T-helper 1 cell treated with Interleukin-12 subunit alpha and Interleukin-12 subunit beta and Interleukin-4 antibody, amounts not matched to agents 30 μg/mL and 1 μg/mL, for 36 hours (primary cell): ENCODE results near the gene RAPGEF1.

Experiments used
- H3K27ac Mint-ChIP-seq: one replicate; pipeline ENCODE4 v1.8.0; 2021; ENCODE audit warnings: mild to moderate bottlenecking, mixed read lengths
- H3K27me3 Mint-ChIP-seq: one replicate; pipeline ENCODE4 v1.8.0; 2021; ENCODE audit warnings: low read depth, mixed read lengths
- H3K36me3 Mint-ChIP-seq: one replicate; pipeline ENCODE4 v1.8.0; 2021; ENCODE audit warnings: low read depth, mixed read lengths
- H3K4me1 Mint-ChIP-seq: one replicate; pipeline ENCODE4 v1.8.0; 2021; ENCODE audit warnings: low read depth, mixed read lengths
- H3K4me3 Mint-ChIP-seq: one replicate; pipeline ENCODE4 v1.8.0; 2021; ENCODE audit warnings: mild to moderate bottlenecking, moderate library complexity, mixed read lengths
- H3K9me3 Mint-ChIP-seq: one replicate; pipeline ENCODE4 v1.8.0; 2021; ENCODE audit warnings: mixed read lengths

The RAPGEF1 gene

GRCh38 chr9:131739133-131739958, 530 bp downstream of the RAPGEF1 start:
- Mint-ChIP-seq H3K36me3 (peaks cover 27% of the 10 kb centered on the region), H3K4me3 (peak overlapping the region; percentile 97), H3K27ac (peak overlapping the region; percentile 92), H3K4me1 (peaks cover 58% of the 10 kb centered on the region), H3K9me3 (no peaks in the 10 kb centered on the region), H3K27me3 (no peaks in the 10 kb centered on the region)

GRCh38 chr9:131738293-131739132, 1.4 kb downstream of the RAPGEF1 start:
- H3K36me3 Mint-ChIP-seq, result peaks cover 29% of the 10 kb centered on the region
- no peaks in the 10 kb centered on the region for H3K27me3 Mint-ChIP-seq
- H3K27ac Mint-ChIP-seq, result peak overlapping the region; percentile 92
- H3K4me3 Mint-ChIP-seq, result peak overlapping the region; percentile 97
- H3K9me3 Mint-ChIP-seq, result no peaks in the 10 kb centered on the region
- H3K4me1 Mint-ChIP-seq, result peaks cover 57% of the 10 kb centered on the region

- Mint-ChIP-seq H3K9me3 (no peaks in the 10 kb centered on the region), H3K36me3 (peaks cover 31% of the 10 kb centered on the region), H3K27me3 (no peaks in the 10 kb centered on the region), H3K4me1 (peaks cover 56% of the 10 kb centered on the region), H3K27ac (peak overlapping the region; percentile 93), H3K4me3 (peak overlapping the region; percentile 80)
These were observed 2.5 kb downstream of the RAPGEF1 start for GRCh38 chr9:131737426-131737825.

DNA sequence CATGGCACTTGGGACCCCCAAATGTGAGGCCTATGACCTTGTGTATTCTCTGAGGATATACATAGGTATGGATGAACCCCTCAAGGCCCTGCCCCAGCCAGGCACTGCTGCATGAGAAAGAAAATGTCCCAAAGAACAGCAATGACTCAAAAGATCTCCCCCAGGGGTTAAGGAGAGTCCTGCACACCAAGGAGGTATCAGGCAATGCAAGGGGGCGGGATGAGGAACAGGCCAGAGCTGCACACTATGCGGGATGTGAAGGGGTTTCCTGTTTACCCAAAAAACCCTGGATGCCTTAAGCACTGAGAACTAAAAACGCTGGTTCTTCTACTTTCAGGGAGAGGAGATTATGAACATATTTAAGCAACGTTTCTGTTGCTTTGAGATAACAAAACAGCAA, 3.4 kb downstream of the RAPGEF1 start:
- Mint-ChIP-seq H3K27me3 (no peaks in the 10 kb centered on the region), H3K27ac (peak overlapping the region; percentile 93), H3K36me3 (peaks cover 32% of the 10 kb centered on the region), H3K4me1 (peaks cover 65% of the 10 kb centered on the region), H3K9me3 (no peaks in the 10 kb centered on the region), H3K4me3 (peak overlapping the region; percentile 80)

- peaks cover 33% of the 10 kb centered on the region for H3K36me3 Mint-ChIP-seq
- H3K27me3 Mint-ChIP-seq, result no peaks in the 10 kb centered on the region
- H3K9me3 Mint-ChIP-seq, result no peaks in the 10 kb centered on the region
- H3K4me1 Mint-ChIP-seq, result peaks cover 72% of the 10 kb centered on the region
- peak overlapping the region; percentile 93 for H3K27ac Mint-ChIP-seq
- H3K4me3 Mint-ChIP-seq, result peak overlapping the region; percentile 80
These were observed 4.4 kb downstream of the RAPGEF1 start for GRCh38 chr9:131735238-131736128.

- Mint-ChIP-seq H3K27me3 (no peaks in the 10 kb centered on the region), H3K9me3 (no peaks in the 10 kb centered on the region), H3K27ac (peak overlapping the region; percentile 93), H3K4me1 (peaks cover 72% of the 10 kb centered on the region), H3K4me3 (peak overlapping the region; percentile 72), H3K36me3 (peaks cover 33% of the 10 kb centered on the region)
These were observed 5.1 kb downstream of the RAPGEF1 start for GRCh38 chr9:131734781-131735180.

GRCh38 chr9:131734165-131734610, 5.7 kb downstream of the RAPGEF1 start:
- no peaks in the 10 kb centered on the region for H3K27me3 Mint-ChIP-seq
- peak overlapping the region; percentile 72 for H3K4me3 Mint-ChIP-seq
- peaks cover 32% of the 10 kb centered on the region for H3K36me3 Mint-ChIP-seq

DNA sequence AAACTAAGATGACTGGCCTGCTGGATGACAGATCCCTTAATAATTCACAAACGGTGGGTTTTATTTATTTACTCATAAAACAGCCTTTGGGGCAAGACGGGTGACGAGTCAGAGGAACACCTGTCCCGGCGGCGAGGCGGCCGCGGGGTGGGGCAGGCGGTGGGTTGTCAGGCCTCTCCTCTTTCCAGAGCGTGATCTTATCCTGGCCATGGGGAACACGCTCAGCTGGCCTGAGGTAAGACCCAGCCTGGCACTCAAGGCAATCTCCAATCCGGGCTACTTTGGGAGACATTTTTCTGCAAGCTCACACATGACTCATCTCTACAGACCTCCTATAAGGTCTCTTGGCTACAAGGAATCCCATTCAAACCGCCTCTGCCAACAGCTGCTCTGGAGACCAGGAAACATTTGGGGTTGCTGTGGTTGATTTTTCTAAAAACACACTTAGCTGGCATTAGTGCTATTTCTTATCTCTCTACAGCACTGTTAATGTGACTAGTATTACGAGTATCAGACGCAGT, 6.3 kb downstream of the RAPGEF1 start:
- H3K27me3 Mint-ChIP-seq, result no peaks in the 10 kb centered on the region
- peak overlapping the region; percentile 72 for H3K4me3 Mint-ChIP-seq
- H3K36me3 Mint-ChIP-seq, result peaks cover 26% of the 10 kb centered on the region
- H3K4me1 Mint-ChIP-seq, result peaks cover 76% of the 10 kb centered on the region
- peak overlapping the region; percentile 93 for H3K27ac Mint-ChIP-seq
- no peaks in the 10 kb centered on the region for H3K9me3 Mint-ChIP-seq

More at GRCh38 chr9:131734165-131734610, 5.7 kb downstream of the RAPGEF1 start:
- Mint-ChIP-seq H3K27ac (peak overlapping the region; percentile 93), H3K9me3 (no peaks in the 10 kb centered on the region), H3K4me1 (peaks cover 77% of the 10 kb centered on the region)

DNA sequence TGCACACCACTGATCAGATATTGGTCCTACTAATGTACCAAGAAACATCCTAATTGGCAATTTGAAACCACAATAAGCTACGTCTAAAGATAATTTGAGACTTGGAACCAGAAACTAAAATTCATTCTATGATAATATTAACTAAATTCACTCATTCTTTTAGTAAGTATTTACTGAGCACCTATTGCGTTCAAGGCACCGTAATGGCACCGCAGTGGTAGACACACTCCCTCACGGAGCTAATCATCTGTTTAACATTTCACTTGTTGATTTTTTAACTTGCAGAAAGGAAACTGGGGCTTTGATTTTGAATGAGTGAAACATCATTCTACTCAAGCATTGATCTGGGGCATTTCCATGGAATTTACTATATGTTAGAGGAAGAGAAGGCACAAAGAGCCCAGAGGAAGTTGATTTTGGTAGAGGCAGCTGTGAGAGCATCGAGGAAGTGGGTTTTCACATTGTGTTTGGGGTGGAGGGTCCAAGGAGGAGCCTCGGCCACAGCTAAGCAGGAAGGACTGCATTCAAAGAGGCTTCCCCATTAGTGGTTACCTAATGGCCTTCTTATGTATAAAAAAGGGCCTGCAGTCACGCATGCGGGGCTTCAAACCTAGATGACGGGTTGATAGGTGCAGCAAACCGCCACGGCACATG, 7.1 kb downstream of the RAPGEF1 start:
- Mint-ChIP-seq H3K36me3 (peaks cover 26% of the 10 kb centered on the region), H3K4me1 (peaks cover 82% of the 10 kb centered on the region), H3K27ac (peak overlapping the region; percentile 93), H3K27me3 (no peaks in the 10 kb centered on the region), H3K9me3 (no peaks in the 10 kb centered on the region), H3K4me3 (peak overlapping the region; percentile 72)

DNA sequence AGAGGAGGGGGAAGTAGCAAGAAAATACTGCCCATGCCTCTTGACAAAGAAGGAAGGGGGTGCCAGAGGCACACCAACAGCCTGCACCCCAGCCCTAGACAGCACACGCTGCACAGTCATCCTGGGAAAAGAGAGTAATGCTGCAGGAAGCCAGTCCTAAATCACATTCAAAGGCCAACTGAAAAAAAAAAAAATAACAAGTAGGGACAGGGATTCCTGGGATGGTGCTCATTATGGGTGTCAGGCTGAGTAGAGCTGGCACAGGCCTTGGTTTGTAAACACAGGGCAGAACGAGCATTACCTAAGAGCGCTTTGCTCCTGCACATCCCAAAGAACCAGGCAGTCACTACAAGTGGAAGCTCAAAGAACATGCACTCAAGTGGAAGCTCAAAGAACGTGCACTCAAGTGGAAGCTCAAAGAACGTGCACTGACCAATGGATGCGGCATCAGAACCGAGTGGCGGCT, 7.8 kb downstream of the RAPGEF1 start:
- Mint-ChIP-seq H3K36me3 (peaks cover 23% of the 10 kb centered on the region), H3K4me3 (peak overlapping the region; percentile 71), H3K9me3 (no peaks in the 10 kb centered on the region), H3K27me3 (no peaks in the 10 kb centered on the region), H3K4me1 (peaks cover 84% of the 10 kb centered on the region), H3K27ac (peak overlapping the region; percentile 93)

GRCh38 chr9:131731644-131732043, 8.2 kb downstream of the RAPGEF1 start:
- Mint-ChIP-seq H3K27ac (peak overlapping the region; percentile 93), H3K9me3 (no peaks in the 10 kb centered on the region), H3K27me3 (no peaks in the 10 kb centered on the region), H3K36me3 (peaks cover 20% of the 10 kb centered on the region), H3K4me3 (peak overlapping the region; percentile 71), H3K4me1 (peaks cover 84% of the 10 kb centered on the region)

DNA sequence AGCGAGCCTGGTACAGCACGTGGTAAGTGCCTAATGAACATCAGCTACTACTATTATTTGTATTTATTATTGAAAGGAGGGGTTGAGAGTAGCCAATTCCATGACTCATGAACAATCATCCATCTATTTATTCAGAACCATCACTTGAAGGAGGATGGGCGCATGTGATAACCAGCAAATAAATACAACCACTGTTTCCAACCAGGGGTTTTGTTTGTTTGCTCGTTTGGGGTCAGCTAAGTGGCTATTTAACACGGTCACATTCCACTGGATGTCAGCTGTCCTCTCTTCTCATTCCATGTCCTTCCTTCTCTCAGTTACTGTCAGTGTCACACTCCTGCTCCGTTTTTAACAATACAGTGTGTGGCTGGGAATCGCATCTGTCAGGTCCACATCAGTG, 8.6 kb downstream of the RAPGEF1 start:
- H3K36me3 Mint-ChIP-seq, result peaks cover 18% of the 10 kb centered on the region
- H3K27ac Mint-ChIP-seq, result peak overlapping the region; percentile 93
- H3K4me1 Mint-ChIP-seq, result peaks cover 80% of the 10 kb centered on the region

DNA sequence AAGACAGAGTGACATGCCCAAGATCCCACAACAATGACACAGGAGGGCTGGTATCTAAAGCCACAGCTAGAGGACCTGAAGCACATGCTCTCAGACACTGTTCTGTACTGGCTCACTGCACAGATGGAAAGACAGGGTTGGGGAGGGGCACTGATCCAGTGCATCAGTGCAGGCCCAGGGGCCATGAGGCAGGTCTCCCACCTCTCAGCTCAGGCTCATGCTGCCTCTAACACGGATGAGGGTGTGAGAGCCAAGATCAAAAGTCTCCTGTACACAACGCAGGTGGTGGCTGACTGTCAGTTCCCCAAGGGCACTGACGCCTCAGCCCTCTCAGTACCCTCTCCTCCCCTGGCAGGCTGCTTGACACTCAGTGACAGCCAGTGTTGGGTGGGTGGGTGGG, 10.9 kb downstream of the RAPGEF1 start:
- peak overlapping the region; percentile 90 for H3K27ac Mint-ChIP-seq
- peaks cover 75% of the 10 kb centered on the region for H3K4me1 Mint-ChIP-seq
- H3K36me3 Mint-ChIP-seq, result peaks cover 15% of the 10 kb centered on the region
- peak overlapping the region; percentile 77 for H3K4me3 Mint-ChIP-seq
- H3K9me3 Mint-ChIP-seq, result no peaks in the 10 kb centered on the region
- no peaks in the 10 kb centered on the region for H3K27me3 Mint-ChIP-seq

More for the DNA sequence above, 8.6 kb downstream of the RAPGEF1 start:
- no peaks in the 10 kb centered on the region for H3K9me3 Mint-ChIP-seq
- peak overlapping the region; percentile 71 for H3K4me3 Mint-ChIP-seq
- no peaks in the 10 kb centered on the region for H3K27me3 Mint-ChIP-seq
